GM12878 (cell line): ENCODE results near the gene IL17A. TPM values are rescaled to one million over a fixed set of nuclear protein-coding genes. Genes with fewer than 3 reads are reported as not detected.

Experiments used
- ATAC-seq: fragments of 200-7000 bp; cut with Tn5 transposase; 3 replicates; pipeline ENCODE4 v1.9.1; 2020; ENCODE audit warnings: mild to moderate bottlenecking, moderate library complexity
- BruUV-seq: library from RNA; stranded (reverse); fragments of 400-500 nt; replicated peaks from 2 replicates; lab custom pipeline; 2021; lab: Mats Ljungman, UMichigan
- CTCF ChIA-PET: fragments of 300-600 bp; sonication (Branson Sonifier 250); formaldehyde crosslinking; extraction: SDS; loops from one replicate; lab custom pipeline; 2021; ENCODE audit warnings: inconsistent platforms; lab: Yijun Ruan, JAX
- POLR2A ChIA-PET: fragments of 350-600 bp; formaldehyde crosslinking; extraction: SDS; loops from one replicate; lab custom pipeline; 2021; ENCODE audit warnings: inconsistent platforms; lab: Charles Lee
- RAD21 ChIA-PET: fragments of 300-600 bp; sonication (Branson Sonifier 250); formaldehyde crosslinking; loops from one replicate; lab custom pipeline; 2023; ENCODE audit warnings: antibody characterized with exemption; ENCODE audit not compliant: unreplicated experiment; lab: Charles Lee
- SMC1A ChIA-PET: fragments of 300-600 bp; sonication (Branson Sonifier 250); formaldehyde crosslinking; loops from one replicate; lab custom pipeline; 2023; ENCODE audit not compliant: unreplicated experiment, uncharacterized antibody; lab: Charles Lee
- DNase-seq: peaks from one replicate; pipeline ENCODE4 v3.0.0-alpha.2; 2011; ENCODE audit warnings: low read depth, low spot score
- FAIRE-seq: peaks from 3 replicates; lab custom pipeline; 2011; peaks lifted over from hg19 to GRCh38; lab: Jason Lieb, UNC
- H2AFZ ChIP-seq: 2 replicates; pipeline ENCODE4 v1.6.0; 2011; ENCODE audit warnings: low read depth, low read length, control low read depth; ENCODE audit not compliant: control insufficient read depth
- H3K27ac ChIP-seq: 2 replicates; pipeline ENCODE4 v1.5.1; 2011; ENCODE audit warnings: control low read depth; ENCODE audit not compliant: control insufficient read depth, insufficient read depth
- H3K27me3 ChIP-seq, 2 experiments: replicated peaks in 1 of 2; 2 replicates each; pipeline versions ENCODE4 v1.6.0 to v1.6.1; 2011; ENCODE audit warnings: low read length in 1 of 2; ENCODE audit not compliant: control insufficient read depth in 2 of 2, insufficient read depth in 2 of 2
- H3K36me3 ChIP-seq, 2 experiments: 2 replicates each; pipeline ENCODE4 v1.5.1; 2011; ENCODE audit warnings: low read length in 1 of 2; ENCODE audit not compliant: control insufficient read depth in 2 of 2, insufficient read depth in 2 of 2
- H3K4me1 ChIP-seq: 2 replicates; pipeline ENCODE4 v1.6.1; 2011; ENCODE audit warnings: mild to moderate bottlenecking, low read length, moderate library complexity, mixed read lengths; ENCODE audit not compliant: control insufficient read depth, insufficient read depth
- H3K4me2 ChIP-seq: 2 replicates; pipeline ENCODE4 v1.6.0; 2011; ENCODE audit warnings: control low read depth; ENCODE audit not compliant: control insufficient read depth, insufficient read depth
- H3K4me3 ChIP-seq: fragments of 200-600 bp; sonication (generic); 2 replicates; pipeline ENCODE4 v1.5.1; 2016
- H3K79me2 ChIP-seq: 2 replicates; pipeline ENCODE4 v1.6.0; 2011; ENCODE audit warnings: low read length; ENCODE audit not compliant: control insufficient read depth, insufficient read depth
- H3K9ac ChIP-seq: 2 replicates; pipeline ENCODE4 v1.8.0; 2011; ENCODE audit warnings: low read length, control low read depth, mixed read lengths; ENCODE audit not compliant: control insufficient read depth, insufficient read depth
- H3K9me3 ChIP-seq: replicated peaks from 3 replicates; pipeline ENCODE4 v1.5.1; 2011; ENCODE audit warnings: mild to moderate bottlenecking, low read length; ENCODE audit not compliant: control insufficient read depth, insufficient read depth
- H4K20me1 ChIP-seq: 2 replicates; pipeline ENCODE4 v1.6.0; 2011; ENCODE audit not compliant: control insufficient read depth, insufficient read depth
- CHD2 ChIP-seq: IDR thresholded peaks from 2 replicates; pipeline ENCODE4 v1.6.1; 2011; ENCODE audit warnings: low read depth, low read length, improper control_type of control experiment, borderline replicate concordance
- EGR1 ChIP-seq, 2 experiments: IDR thresholded peaks; 1 replicate in 1 of 2; 2 replicates in 1 of 2; pipeline ENCODE4 v1.6.1; 2011 to 2012; ENCODE audit warnings: low read depth in 2 of 2, low read length in 2 of 2, borderline replicate concordance in 1 of 2, mild to moderate bottlenecking in 1 of 2, moderate library complexity in 1 of 2
- EZH2 ChIP-seq: IDR thresholded peaks from 2 replicates; pipeline ENCODE4 v1.6.1; 2012; ENCODE audit warnings: low read depth, mild to moderate bottlenecking, control low read depth, inconsistent platforms, low read length, borderline replicate concordance; ENCODE audit not compliant: control insufficient read depth
- FOS ChIP-seq: IDR thresholded peaks from 3 replicates; pipeline ENCODE4 v1.6.1; 2011; ENCODE audit warnings: borderline replicate concordance; ENCODE audit not compliant: insufficient read length; ENCODE audit errors: extremely low read depth
- RAD21 ChIP-seq: IDR thresholded peaks from 2 replicates; pipeline ENCODE4 v1.6.1; 2011; ENCODE audit warnings: mild to moderate bottlenecking, low read depth, low read length, moderate library complexity; ENCODE audit not compliant: insufficient read depth
- SIX5 ChIP-seq: IDR thresholded peaks from 2 replicates; pipeline ENCODE4 v1.6.1; 2011; ENCODE audit warnings: mild to moderate bottlenecking, low read depth, low read length, moderate library complexity; ENCODE audit not compliant: severe bottlenecking
- ZNF622 ChIP-seq: fragments of 450-650 bp; IDR thresholded peaks from 2 replicates; pipeline ENCODE4 v1.6.1; 2017; ENCODE audit warnings: mild to moderate bottlenecking, inconsistent platforms
- WGBS: methylation state at CpG from one replicate; pipeline ENCODE4 v1.1.6; 2016; ENCODE audit warnings: low lambda C conversion rate; ENCODE audit not compliant: insufficient replicate concordance, insufficient coverage; ENCODE audit errors: missing lambda C conversion rate; 5-methylcytosine and 5-hydroxymethylcytosine counted together
- in situ Hi-C: fragments of 300-500 bp; cut with MboI; formaldehyde crosslinking; loops from 9 replicates; pipeline ENCODE4 v1.14.3; 2018; ENCODE audit warnings: mixed read lengths
- intact Hi-C: fragments of 100-400 bp; cut with micrococcal nuclease; formaldehyde crosslinking; loops from one replicate; pipeline ENCODE4 v1.14.2; 2022; ENCODE audit not compliant: unreplicated experiment
- polyA plus RNA-seq, 11 experiments: library from polyadenylated mRNA; depleted of rRNA in 4 of 11; unstranded in 6 of 11; stranded (reverse) in 5 of 11; fragments of >200 nt; fragmentation: Nextera tagmentation in 4 of 11; fragmentation: Illumina TruSeq in 1 of 11; extraction: Ambion mirVana in 4 of 11; extraction: Trizol in 1 of 11; gene quantifications; 1 replicate in 1 of 11; 2 replicates in 10 of 11; pipeline versions ENCODE4 v1.2.1 to v1.2.3, GENCODE V29; 2011 to 2016; ENCODE audit warnings: inconsistent platforms in 2 of 11, missing spikeins in 2 of 11, low read depth in 1 of 11
- total RNA-seq, 4 experiments: library from RNA; depleted of rRNA in 3 of 4; stranded (reverse); fragments of >200 nt in 3 of 4; fragmentation: Illumina TruSeq in 1 of 4; extraction: Trizol in 1 of 4; gene quantifications; 2 replicates each; pipeline versions ENCODE4 v1.2.1 to v1.2.3, GENCODE V29; 2013 to 2021
- TF ChIP-seq, protein P1 (sequence below): fragments of 450-650 bp; IDR thresholded peaks from 2 replicates; pipeline ENCODE4 v1.6.1; 2017; ENCODE audit warnings: mild to moderate bottlenecking, low read depth, inconsistent platforms; ENCODE audit not compliant: poor library complexity, severe bottlenecking
- TF ChIP-seq, protein P2 (sequence below): IDR thresholded peaks from 2 replicates; pipeline ENCODE4 v1.6.1; 2012; ENCODE audit warnings: low read length, inconsistent platforms
- TF ChIP-seq, protein P3 (sequence below): IDR thresholded peaks from 2 replicates; pipeline ENCODE4 v1.6.1; 2012; ENCODE audit warnings: mild to moderate bottlenecking, low read depth, low read length
- TF ChIP-seq, protein P4 (sequence below): fragments of 450-650 bp; formaldehyde crosslinking; IDR thresholded peaks from 2 replicates; pipeline ENCODE4 v1.4.0; 2022; ENCODE audit warnings: mild to moderate bottlenecking, moderate library complexity

The IL17A gene
- total and polyA plus RNA-seq, 10 of the 15 experiments (the other 5 are each of a cell fraction or from before 2014, with no cell fraction given): not detected

DNA sequence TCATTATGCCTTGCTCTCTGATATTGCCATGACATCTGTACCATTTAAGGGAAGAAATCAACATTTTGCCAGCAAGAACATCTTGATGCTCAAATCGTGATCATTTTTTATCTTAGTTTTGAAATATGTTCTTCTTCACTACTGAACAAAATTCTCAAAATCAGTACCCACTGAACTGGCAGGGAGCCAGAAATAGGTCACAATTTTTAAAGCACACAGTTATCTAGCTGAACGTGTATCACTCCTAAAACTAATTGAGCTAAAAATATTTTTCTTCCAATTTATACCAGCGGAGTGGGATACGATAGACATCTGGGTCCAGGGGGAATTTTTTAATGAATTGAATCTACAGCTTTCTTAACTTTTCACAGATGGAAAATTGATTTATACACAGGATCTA is 46.8 kb downstream of the IL17A start:
- SMC1A ChIA-PET: interaction anchor here (0.5 to 5.6 kb wide), 14 partner anchors 9 to 554 kb away, joined by 3 to 45 read pairs (median 4); partner anchors contain the start of gene IL17F
- FAIRE-seq (no peak), DNase-seq (no peak), ATAC-seq (no peak)
- Histone ChIP-seq H3K79me2 (no peaks in the 10 kb centered on the region), H3K4me2 (no peak overlapping the region), H3K27ac (no peak overlapping the region), H3K9ac (no peak overlapping the region), H2AFZ (no peak overlapping the region), H3K27me3 (no peaks in the 10 kb centered on the region; a peak in 2 of 4 replicates), H4K20me1 (no peaks in the 10 kb centered on the region), H3K4me3 (no peak overlapping the region), H3K36me3 (no peaks in the 10 kb centered on the region), H3K4me1 (peaks cover 18% of the 10 kb centered on the region), H3K9me3 (no peaks in the 10 kb centered on the region; the same call in 2 of the 3 replicates)
- RAD21 ChIA-PET: interaction anchor here (1.2 to 5.0 kb wide), 5 partner anchors 25 to 77 kb away, joined by 3 to 28 read pairs (median 5); no protein-coding TSS in a partner anchor
- POLR2A ChIA-PET: no interaction called here
- CTCF ChIA-PET: interaction anchor here (0.6 to 5.9 kb wide), 15 partner anchors 9 to 1766 kb away, joined by 3 to 91 read pairs (median 5); no protein-coding TSS in a partner anchor
- 49% methylated on average over 4 of the region's 4 CpGs for WGBS
- intact Hi-C loops: loop anchor here (5.0 kb wide), 1 partner anchor 146 kb away; the partner anchor contains the start of gene PKHD1
- BruUV-seq: no TSS peak
- in situ Hi-C loops: loop anchor here (5.0 to 10.0 kb wide), 2 partner anchors 71 to 378 kb away; no protein-coding TSS in a partner anchor
- TF ChIP-seq EZH2: no peak
- TF ChIP-seq CHD2: no peak
- TF ChIP-seq, protein P1, sequence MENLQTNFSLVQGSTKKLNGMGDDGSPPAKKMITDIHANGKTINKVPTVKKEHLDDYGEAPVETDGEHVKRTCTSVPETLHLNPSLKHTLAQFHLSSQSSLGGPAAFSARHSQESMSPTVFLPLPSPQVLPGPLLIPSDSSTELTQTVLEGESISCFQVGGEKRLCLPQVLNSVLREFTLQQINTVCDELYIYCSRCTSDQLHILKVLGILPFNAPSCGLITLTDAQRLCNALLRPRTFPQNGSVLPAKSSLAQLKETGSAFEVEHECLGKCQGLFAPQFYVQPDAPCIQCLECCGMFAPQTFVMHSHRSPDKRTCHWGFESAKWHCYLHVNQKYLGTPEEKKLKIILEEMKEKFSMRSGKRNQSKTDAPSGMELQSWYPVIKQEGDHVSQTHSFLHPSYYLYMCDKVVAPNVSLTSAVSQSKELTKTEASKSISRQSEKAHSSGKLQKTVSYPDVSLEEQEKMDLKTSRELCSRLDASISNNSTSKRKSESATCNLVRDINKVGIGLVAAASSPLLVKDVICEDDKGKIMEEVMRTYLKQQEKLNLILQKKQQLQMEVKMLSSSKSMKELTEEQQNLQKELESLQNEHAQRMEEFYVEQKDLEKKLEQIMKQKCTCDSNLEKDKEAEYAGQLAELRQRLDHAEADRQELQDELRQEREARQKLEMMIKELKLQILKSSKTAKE: no peak
- TF ChIP-seq, protein P2, sequence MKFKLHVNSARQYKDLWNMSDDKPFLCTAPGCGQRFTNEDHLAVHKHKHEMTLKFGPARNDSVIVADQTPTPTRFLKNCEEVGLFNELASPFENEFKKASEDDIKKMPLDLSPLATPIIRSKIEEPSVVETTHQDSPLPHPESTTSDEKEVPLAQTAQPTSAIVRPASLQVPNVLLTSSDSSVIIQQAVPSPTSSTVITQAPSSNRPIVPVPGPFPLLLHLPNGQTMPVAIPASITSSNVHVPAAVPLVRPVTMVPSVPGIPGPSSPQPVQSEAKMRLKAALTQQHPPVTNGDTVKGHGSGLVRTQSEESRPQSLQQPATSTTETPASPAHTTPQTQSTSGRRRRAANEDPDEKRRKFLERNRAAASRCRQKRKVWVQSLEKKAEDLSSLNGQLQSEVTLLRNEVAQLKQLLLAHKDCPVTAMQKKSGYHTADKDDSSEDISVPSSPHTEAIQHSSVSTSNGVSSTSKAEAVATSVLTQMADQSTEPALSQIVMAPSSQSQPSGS: no peak
- TF ChIP-seq, protein P3, sequence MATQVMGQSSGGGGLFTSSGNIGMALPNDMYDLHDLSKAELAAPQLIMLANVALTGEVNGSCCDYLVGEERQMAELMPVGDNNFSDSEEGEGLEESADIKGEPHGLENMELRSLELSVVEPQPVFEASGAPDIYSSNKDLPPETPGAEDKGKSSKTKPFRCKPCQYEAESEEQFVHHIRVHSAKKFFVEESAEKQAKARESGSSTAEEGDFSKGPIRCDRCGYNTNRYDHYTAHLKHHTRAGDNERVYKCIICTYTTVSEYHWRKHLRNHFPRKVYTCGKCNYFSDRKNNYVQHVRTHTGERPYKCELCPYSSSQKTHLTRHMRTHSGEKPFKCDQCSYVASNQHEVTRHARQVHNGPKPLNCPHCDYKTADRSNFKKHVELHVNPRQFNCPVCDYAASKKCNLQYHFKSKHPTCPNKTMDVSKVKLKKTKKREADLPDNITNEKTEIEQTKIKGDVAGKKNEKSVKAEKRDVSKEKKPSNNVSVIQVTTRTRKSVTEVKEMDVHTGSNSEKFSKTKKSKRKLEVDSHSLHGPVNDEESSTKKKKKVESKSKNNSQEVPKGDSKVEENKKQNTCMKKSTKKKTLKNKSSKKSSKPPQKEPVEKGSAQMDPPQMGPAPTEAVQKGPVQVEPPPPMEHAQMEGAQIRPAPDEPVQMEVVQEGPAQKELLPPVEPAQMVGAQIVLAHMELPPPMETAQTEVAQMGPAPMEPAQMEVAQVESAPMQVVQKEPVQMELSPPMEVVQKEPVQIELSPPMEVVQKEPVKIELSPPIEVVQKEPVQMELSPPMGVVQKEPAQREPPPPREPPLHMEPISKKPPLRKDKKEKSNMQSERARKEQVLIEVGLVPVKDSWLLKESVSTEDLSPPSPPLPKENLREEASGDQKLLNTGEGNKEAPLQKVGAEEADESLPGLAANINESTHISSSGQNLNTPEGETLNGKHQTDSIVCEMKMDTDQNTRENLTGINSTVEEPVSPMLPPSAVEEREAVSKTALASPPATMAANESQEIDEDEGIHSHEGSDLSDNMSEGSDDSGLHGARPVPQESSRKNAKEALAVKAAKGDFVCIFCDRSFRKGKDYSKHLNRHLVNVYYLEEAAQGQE: no peak
- no peak for TF ChIP-seq EGR1 (IDR thresholded peaks at IDR 0.05; ENCODE audit: borderline replicate concordance in 1 of 2, low read depth in 2 of 2, low read length in 2 of 2)
- no peak for TF ChIP-seq RAD21
- no peak for TF ChIP-seq FOS
- no peak for TF ChIP-seq ZNF622
- no peak for TF ChIP-seq SIX5
- TF ChIP-seq, protein P4, sequence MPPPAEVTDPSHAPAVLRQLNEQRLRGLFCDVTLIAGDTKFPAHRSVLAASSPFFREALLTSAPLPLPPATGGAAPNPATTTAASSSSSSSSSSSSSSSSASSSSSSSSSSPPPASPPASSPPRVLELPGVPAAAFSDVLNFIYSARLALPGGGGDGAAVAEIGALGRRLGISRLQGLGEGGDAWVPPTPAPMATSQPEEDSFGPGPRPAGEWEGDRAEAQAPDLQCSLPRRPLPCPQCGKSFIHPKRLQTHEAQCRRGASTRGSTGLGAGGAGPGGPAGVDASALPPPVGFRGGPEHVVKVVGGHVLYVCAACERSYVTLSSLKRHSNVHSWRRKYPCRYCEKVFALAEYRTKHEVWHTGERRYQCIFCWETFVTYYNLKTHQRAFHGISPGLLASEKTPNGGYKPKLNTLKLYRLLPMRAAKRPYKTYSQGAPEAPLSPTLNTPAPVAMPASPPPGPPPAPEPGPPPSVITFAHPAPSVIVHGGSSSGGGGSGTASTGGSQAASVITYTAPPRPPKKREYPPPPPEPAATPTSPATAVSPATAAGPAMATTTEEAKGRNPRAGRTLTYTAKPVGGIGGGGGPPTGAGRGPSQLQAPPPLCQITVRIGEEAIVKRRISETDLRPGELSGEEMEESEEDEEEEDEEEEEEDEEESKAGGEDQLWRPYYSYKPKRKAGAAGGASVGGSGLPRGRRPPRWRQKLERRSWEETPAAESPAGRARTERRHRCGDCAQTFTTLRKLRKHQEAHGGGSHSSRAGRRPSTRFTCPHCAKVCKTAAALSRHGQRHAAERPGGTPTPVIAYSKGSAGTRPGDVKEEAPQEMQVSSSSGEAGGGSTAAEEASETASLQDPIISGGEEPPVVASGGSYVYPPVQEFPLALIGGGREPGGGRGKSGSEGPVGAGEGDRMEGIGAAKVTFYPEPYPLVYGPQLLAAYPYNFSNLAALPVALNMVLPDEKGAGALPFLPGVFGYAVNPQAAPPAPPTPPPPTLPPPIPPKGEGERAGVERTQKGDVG (CRISPR knock-in tag): no peak
